ENCODE measurements around the gene EFNA2. TPM values are rescaled to one million over a fixed set of nuclear protein-coding genes. Genes with fewer than 3 reads are reported as not detected.

EFNA2 gene
- total RNA-seq, 4 donors from 2014 or later: not detected

GRCh38 chr19:1311543-1312091 lies 25.9 kb downstream of the EFNA2 start:
- Histone ChIP-seq H3K4me1 (peaks cover 9 to 10% (median 10%) of the 10 kb centered on the region in 4 donors), H3K9me3 (no peaks in the 10 kb centered on the region), H3K36me3 (no peaks in the 10 kb centered on the region), H3K27me3 (peaks cover 0 to 77% (median 11%) of the 10 kb centered on the region in 4 donors), H3K4me3 (no peak overlapping the region), H3K27ac (replicated peaks in 1 of 4) (no peak overlapping the region)
- 73% methylated on average over 18 of the region's 21 CpGs for WGBS
- no peak for TF ChIP-seq EP300 (IDR thresholded peaks at IDR 0.05)
- no peak for TF ChIP-seq POLR2AphosphoS5 (IDR thresholded peaks at IDR 0.05)
- TF ChIP-seq CTCF (IDR thresholded peaks at IDR 0.05): no peak
- no peak for DNase-seq (ENCODE audit: extremely low spot score)
- intact Hi-C loops (cut with DNase I): no loop called here

DNA sequence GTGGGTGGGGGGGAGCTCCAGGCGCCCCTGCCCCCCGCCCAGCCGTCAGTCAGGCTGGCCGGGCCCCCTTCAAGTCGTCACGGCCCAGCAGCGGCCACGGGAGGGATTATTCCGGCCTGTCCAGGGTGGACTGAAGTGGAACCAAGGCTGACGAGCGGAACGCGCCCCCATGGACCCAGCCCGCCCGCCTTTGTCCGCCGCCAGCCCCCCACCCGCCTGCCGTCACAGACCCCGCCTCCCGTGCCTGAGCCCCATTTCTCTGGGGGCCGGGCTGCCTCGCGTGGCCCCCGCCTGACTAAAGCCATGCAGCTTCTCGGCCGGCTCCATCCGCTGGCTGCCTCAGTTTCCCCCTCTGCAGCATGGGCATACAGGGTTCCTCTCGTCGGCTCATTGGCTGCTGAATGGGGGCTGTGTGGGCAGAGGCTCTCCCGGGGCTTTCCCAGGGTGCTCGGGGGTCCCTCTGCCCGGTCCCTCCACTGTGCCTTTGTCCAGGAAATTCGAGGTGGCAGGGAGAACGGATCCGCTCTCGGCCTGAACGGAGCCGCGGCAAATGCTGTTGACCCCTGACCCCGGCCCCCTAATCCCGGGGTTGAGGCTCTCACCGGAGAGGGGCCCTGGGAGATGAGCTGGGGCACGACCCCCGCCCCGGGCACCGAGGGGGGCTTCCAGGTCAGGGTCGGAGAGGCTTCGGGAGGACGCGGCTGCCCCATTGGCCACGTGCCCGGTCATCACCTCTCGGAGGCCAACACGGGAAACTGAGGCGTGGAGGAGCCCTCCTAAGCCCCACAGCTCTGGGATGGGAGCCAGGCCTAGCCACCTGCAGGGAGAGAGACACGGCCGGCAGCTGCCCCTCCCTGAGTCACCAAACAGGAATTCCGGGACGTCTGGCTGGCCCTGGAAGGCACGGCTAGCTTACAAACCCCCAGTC lies 27.4 kb downstream of the EFNA2 start:
- no peak for DNase-seq (ENCODE audit: extremely low spot score)
- Histone ChIP-seq H3K27me3 (peaks cover 0 to 92% (median 11%) of the 10 kb centered on the region in 4 donors), H3K9me3 (no peaks in the 10 kb centered on the region), H3K4me3 (no peak overlapping the region), H3K4me1 (peaks cover 9 to 10% (median 10%) of the 10 kb centered on the region in 4 donors), H3K27ac (replicated peaks in 1 of 4) (no peak overlapping the region), H3K36me3 (no peaks in the 10 kb centered on the region)
- no peak for TF ChIP-seq POLR2A (IDR thresholded peaks at IDR 0.05; ENCODE audit: low read depth)
- no peak for TF ChIP-seq CTCF (IDR thresholded peaks at IDR 0.05)
- no peak for TF ChIP-seq POLR2AphosphoS5 (IDR thresholded peaks at IDR 0.05)
- TF ChIP-seq EP300 (IDR thresholded peaks at IDR 0.05): no peak
- intact Hi-C loops (cut with DNase I): no loop called here
- 61% methylated on average over 23 of the region's 61 CpGs for WGBS

DNA sequence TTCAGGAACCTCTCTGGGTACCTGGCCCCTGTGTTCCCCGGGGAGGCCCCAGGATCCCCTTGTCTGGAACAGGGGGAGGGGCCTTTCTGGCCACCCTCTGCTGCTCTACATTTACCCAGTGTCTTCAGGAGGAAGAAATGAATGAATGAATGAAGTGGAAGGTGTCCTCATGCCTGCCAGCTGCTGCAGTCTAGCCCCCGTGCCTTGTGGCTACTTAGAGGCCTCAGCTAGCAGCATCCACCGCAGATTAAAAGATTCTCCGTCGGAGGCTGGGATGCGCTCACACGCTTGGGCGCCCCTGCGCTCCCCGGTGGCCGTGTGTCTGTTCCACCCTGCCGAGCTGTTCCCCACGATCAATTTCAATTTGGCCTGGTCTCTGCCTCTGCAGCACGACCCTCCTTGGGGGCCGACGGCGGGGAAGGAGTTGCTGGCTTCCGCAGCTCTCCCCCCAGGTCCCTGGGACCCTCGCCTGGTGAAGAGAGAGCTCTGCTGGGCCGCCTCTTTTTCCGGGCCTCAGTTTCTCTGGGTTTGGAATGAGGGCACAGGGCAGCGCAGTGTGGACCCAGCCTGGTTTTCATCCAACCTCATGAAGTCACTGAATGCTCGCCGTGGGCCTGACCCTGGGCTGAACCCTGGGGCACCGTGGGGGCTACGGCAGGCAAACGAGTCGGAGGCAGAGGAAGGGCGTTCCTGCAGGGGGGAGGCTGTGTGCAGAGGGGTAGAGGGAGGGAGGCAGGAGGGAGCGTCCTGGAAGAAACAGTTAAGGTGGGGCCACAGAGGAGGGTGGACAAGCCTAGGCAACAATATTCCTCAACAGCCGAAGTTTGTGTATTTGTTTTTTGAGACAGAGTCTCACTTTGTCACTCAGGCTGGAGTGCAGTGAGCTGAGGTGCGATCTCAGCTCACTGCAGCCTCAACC lies 28.3 kb downstream of the EFNA2 start:
- TF ChIP-seq POLR2AphosphoS5 (IDR thresholded peaks at IDR 0.05) (no peak), CTCF (IDR thresholded peaks at IDR 0.05) (no peak), POLR2A (IDR thresholded peaks at IDR 0.05; ENCODE audit: low read depth) (no peak), EP300 (IDR thresholded peaks at IDR 0.05) (no peak)
- no peaks in the 10 kb centered on the region for H3K9me3 ChIP-seq
- DNase-seq (ENCODE audit: extremely low spot score): no peak
- H3K27ac ChIP-seq (replicated peaks in 1 of 4): no peak overlapping the region
- intact Hi-C loops (cut with DNase I): no loop called here
- no peaks in the 10 kb centered on the region for H3K36me3 ChIP-seq
- H3K4me1 ChIP-seq: peaks cover 9 to 14% (median 10%) of the 10 kb centered on the region in 4 donors
- WGBS: 72% methylated on average over 29 of the region's 32 CpGs
- H3K4me3 ChIP-seq: no peak overlapping the region
- peaks cover 0 to 98% (median 11%) of the 10 kb centered on the region in 4 donors for H3K27me3 ChIP-seq

- intact Hi-C loops (cut with DNase I): no loop called here
- Histone ChIP-seq H3K4me1 (peaks cover 9 to 15% (median 10%) of the 10 kb centered on the region in 4 donors), H3K27ac (replicated peaks in 1 of 4) (no peak overlapping the region), H3K4me3 (peak overlapping the region; percentile 35 to 52 (median 40)), H3K36me3 (no peaks in the 10 kb centered on the region), H3K9me3 (no peaks in the 10 kb centered on the region), H3K27me3 (peaks cover 0 to 93% (median 11%) of the 10 kb centered on the region in 4 donors)
- TF ChIP-seq EP300 (IDR thresholded peaks at IDR 0.05) (no peak), POLR2AphosphoS5 (IDR thresholded peaks at IDR 0.05) (peak in 1 of 2 donors; percentile 37), POLR2A (IDR thresholded peaks at IDR 0.05; ENCODE audit: low read depth) (no peak), CTCF (IDR thresholded peaks at IDR 0.05) (peak; percentile 64 to 76 (median 73))
- DNase-seq (ENCODE audit: extremely low spot score): no peak
- 10% methylated on average over 8 of the region's 58 CpGs for WGBS
These were observed 29.9 kb downstream of the EFNA2 start for GRCh38 chr19:1315470-1316166.
